K562 (cell line): ENCODE data around the gene CDHR2. TPM values are rescaled to one million over a fixed set of nuclear protein-coding genes. Genes with fewer than 3 reads are reported as not detected.

ENCODE experiments used
- ATAC-seq: fragments of 200-7000 bp; cut with Tn5 transposase; 3 replicates; pipeline ENCODE4 v1.9.1; 2020; ENCODE audit warnings: moderate library complexity
- BruUV-seq: library from RNA; stranded (reverse); fragments of 400-500 nt; replicated peaks from 2 replicates; lab custom pipeline; 2021; lab: Mats Ljungman, UMichigan
- CTCF ChIA-PET: fragments of 300-600 bp; formaldehyde crosslinking; extraction: SDS; loops from one replicate; lab custom pipeline; 2021; ENCODE audit warnings: low intra/inter-chr PET ratio; lab: Yijun Ruan, JAX
- POLR2A ChIA-PET: fragments of 300-600, 350-650 bp; sonication (Branson Sonifier 250); formaldehyde crosslinking; extraction: SDS; loops from one replicate; lab custom pipeline; 2021; ENCODE audit warnings: antibody characterized with exemption, inconsistent platforms; lab: Yijun Ruan, JAX
- DNase-seq, 4 experiments: peaks; one replicate each; pipeline versions ENCODE4 v3.0.0 to v3.0.0-alpha.2; 2011 to 2018; ENCODE audit warnings: low spot score in 3 of 4, mixed read lengths in 3 of 4; ENCODE audit errors: extremely low read depth in 1 of 4
- FAIRE-seq: peaks from 2 replicates; lab custom pipeline; 2011; peaks lifted over from hg19 to GRCh38; lab: Jason Lieb, UNC
- H2AFZ ChIP-seq: 2 replicates; pipeline ENCODE4 v1.6.0; 2011; ENCODE audit warnings: low read depth, low read length, control low read depth, inconsistent platforms
- H3K27ac ChIP-seq: fragments of 200-600 bp; 3 replicates; pipeline ENCODE4 v1.8.0; 2011; ENCODE audit warnings: low read depth, mild to moderate bottlenecking, control low read depth, inconsistent platforms, low read length, moderate library complexity, mixed read lengths; ENCODE audit errors: extremely low read depth
- H3K27me3 ChIP-seq, 2 experiments: fragments of 300-600 bp in 1 of 2; 2 replicates in 1 of 2; 3 replicates in 1 of 2; pipeline versions ENCODE4 v1.6.0 to v1.8.0; 2011; ENCODE audit warnings: inconsistent platforms in 2 of 2, low read length in 2 of 2, mild to moderate bottlenecking in 1 of 2, mixed read lengths in 1 of 2, moderate library complexity in 1 of 2; ENCODE audit not compliant: control insufficient read depth in 2 of 2, insufficient read depth in 2 of 2
- H3K36me3 ChIP-seq: fragments of 300-600 bp; 3 replicates; pipeline ENCODE4 v1.8.0; 2011; ENCODE audit warnings: mild to moderate bottlenecking, low read length, inconsistent platforms; ENCODE audit not compliant: control insufficient read depth, insufficient read depth
- H3K4me1 ChIP-seq, 2 experiments: fragments of 200-600 bp in 1 of 2; replicated peaks in 1 of 2; 2 replicates in 1 of 2; 3 replicates in 1 of 2; pipeline versions ENCODE4 v1.5.1 to v1.8.0; 2011; ENCODE audit warnings: inconsistent platforms in 2 of 2, low read length in 2 of 2, mild to moderate bottlenecking in 1 of 2, mixed read lengths in 1 of 2, moderate library complexity in 1 of 2; ENCODE audit not compliant: control insufficient read depth in 2 of 2, insufficient read depth in 2 of 2
- H3K4me2 ChIP-seq: 2 replicates; pipeline ENCODE4 v1.6.1; 2011; ENCODE audit warnings: low read length, control low read depth, inconsistent platforms, mixed read lengths; ENCODE audit not compliant: insufficient read depth
- H3K4me3 ChIP-seq: fragments of 200-600 bp; sonication (generic), shearing (Covaris generic); 2 replicates; pipeline ENCODE4 v1.5.1; 2016; ENCODE audit warnings: control low read depth, inconsistent platforms
- H3K79me2 ChIP-seq: fragments of 200-600 bp; 3 replicates; pipeline ENCODE4 v1.8.0; 2011; ENCODE audit warnings: low read length, inconsistent platforms; ENCODE audit not compliant: control insufficient read depth, insufficient read depth
- H3K9ac ChIP-seq, 2 experiments: 2 replicates each; pipeline versions ENCODE4 v1.6.0 to v1.6.1; 2011; ENCODE audit warnings: low read depth in 2 of 2, low read length in 2 of 2, control low read depth in 1 of 2, inconsistent platforms in 1 of 2, mild to moderate bottlenecking in 1 of 2, mixed read lengths in 1 of 2; ENCODE audit not compliant: insufficient read depth in 1 of 2
- H3K9me1 ChIP-seq: one replicate; pipeline ENCODE4 v1.6.0; 2011; ENCODE audit warnings: inconsistent platforms, mild to moderate bottlenecking, low read length, moderate library complexity; ENCODE audit not compliant: control insufficient read depth, insufficient read depth
- H3K9me3 ChIP-seq: replicated peaks from 2 replicates; pipeline ENCODE4 v1.5.1; 2011; ENCODE audit warnings: low read depth, low read length, inconsistent platforms; ENCODE audit not compliant: control insufficient read depth, insufficient read depth
- H4K20me1 ChIP-seq: replicated peaks from 2 replicates; pipeline ENCODE4 v1.6.1; 2011; ENCODE audit warnings: low read length, inconsistent platforms, mixed read lengths; ENCODE audit not compliant: control insufficient read depth, insufficient read depth
- ATF7 ChIP-seq: fragments of 450-650 bp; IDR thresholded peaks from 2 replicates; pipeline ENCODE4 v1.7.1; 2014; ENCODE audit warnings: mild to moderate bottlenecking, moderate library complexity
- BRD9 ChIP-seq: fragments of 450-650 bp; IDR thresholded peaks from 2 replicates; pipeline ENCODE4 v1.6.1; 2018; ENCODE audit warnings: low read depth; ENCODE audit not compliant: partially characterized antibody
- FUS ChIP-seq: fragments of 200-400 bp; formaldehyde crosslinking; optimal IDR thresholded peaks from 2 replicates; pipeline ENCODE3; 2017; ENCODE audit warnings: low read depth, low read length
- HNRNPLL ChIP-seq: fragments of 200-400 bp; formaldehyde crosslinking; IDR thresholded peaks from 2 replicates; pipeline ENCODE4 v1.6.1; 2017; ENCODE audit warnings: low read length, low read depth, mild to moderate bottlenecking; ENCODE audit not compliant: poor library complexity, severe bottlenecking
- JUNB ChIP-seq: fragments of 450-650 bp; formaldehyde crosslinking; conservative IDR thresholded peaks from 2 replicates; pipeline ENCODE4 v1.4.0; 2020; ENCODE audit warnings: mild to moderate bottlenecking
- POLR2G ChIP-seq: fragments of 200-400 bp; formaldehyde crosslinking; IDR thresholded peaks from 2 replicates; pipeline ENCODE4 v1.6.1; 2017; ENCODE audit warnings: low read depth, mild to moderate bottlenecking, antibody characterized with exemption, low read length, moderate library complexity
- PTBP1 ChIP-seq: fragments of 200-400 bp; formaldehyde crosslinking; IDR thresholded peaks from 2 replicates; pipeline ENCODE4 v1.6.1; 2017; ENCODE audit warnings: low read depth, low read length
- SMARCE1 ChIP-seq: fragments of 450-650 bp; IDR thresholded peaks from 2 replicates; pipeline ENCODE4 v1.7.1; 2016; ENCODE audit warnings: mild to moderate bottlenecking
- WGBS: fragments of 100-300 bp; shearing (Covaris generic); methylation state at CpG from one replicate; pipeline ENCODE4 v1.1.6; 2016; ENCODE audit warnings: low coverage, mixed read lengths; ENCODE audit not compliant: insufficient coverage; ENCODE audit errors: missing lambda C conversion rate; 5-methylcytosine and 5-hydroxymethylcytosine counted together
- in situ Hi-C: fragments of 300-500 bp; cut with MboI; formaldehyde crosslinking; loops from 4 replicates; pipeline ENCODE4 v1.15.0; 2018; ENCODE audit warnings: inconsistent platforms, mixed read lengths
- intact Hi-C: fragments of 100-400 bp; cut with micrococcal nuclease; formaldehyde crosslinking; loops from 2 replicates; pipeline ENCODE4 v1.14.2; 2022
- polyA plus RNA-seq, 8 experiments: library from polyadenylated mRNA; depleted of rRNA in 4 of 8; stranded (reverse) in 5 of 8; unstranded in 3 of 8; fragments of >200 nt; fragmentation: Nextera tagmentation in 2 of 8; fragmentation: Illumina TruSeq in 1 of 8; extraction: Ambion mirVana in 2 of 8; extraction: Trizol in 1 of 8; gene quantifications; 2 replicates each; pipeline versions ENCODE4 v1.2.1 to v1.2.3, GENCODE V29; 2011 to 2014; ENCODE audit warnings: inconsistent platforms in 1 of 8, missing spikeins in 1 of 8
- total RNA-seq, 7 experiments: library from RNA; depleted of rRNA in 6 of 7; stranded (reverse); fragments of >200 nt in 6 of 7; fragmentation: Illumina TruSeq in 2 of 7; extraction: Trizol in 2 of 7; gene quantifications; 2 replicates each; pipeline versions ENCODE4 v1.2.1 to v1.2.3, GENCODE V29; 2011 to 2021; ENCODE audit warnings: low replicate concordance in 1 of 7

The CDHR2 gene
- total and polyA plus RNA-seq, 9 of the 15 experiments (the other 6 are each of a cell fraction or from before 2014, with no cell fraction given): 0.01 to 0.62 (median 0.09) TPM; not detected in 2

- no peak overlapping the region for H2AFZ ChIP-seq
- ChIA-PET CTCF (no interaction called here), POLR2A (interaction anchor here (0.9 to 4.8 kb wide), 10 partner anchors 9 to 173 kb away, joined by 3 to 39 read pairs (median 4); partner anchors contain the start of gene KIAA1191)
- H3K9me1 ChIP-seq: peaks cover 4% of the 10 kb centered on the region
- FAIRE-seq (no peak), DNase-seq (no peak), ATAC-seq (no peak)
- TF ChIP-seq HNRNPLL (peak; percentile 5), FUS (no peak), JUNB (CRISPR knock-in tag) (no peak), PTBP1 (0 out of 2 replicates have a peak, but pooled peaks have one; percentile 3), ATF7 (no peak), POLR2G (0 out of 2 replicates have a peak, but pooled peaks have one; percentile 18), BRD9 (no peak), SMARCE1 (no peak)
- WGBS: 79% methylated on average over 4 of the region's 4 CpGs
- no peak overlapping the region for H3K4me3 ChIP-seq
- in situ Hi-C loops (no loop called here), intact Hi-C loops (no loop called here)
- peaks cover 40 to 50% of the 10 kb centered on the region in 2 experiments for H3K4me1 ChIP-seq
- BruUV-seq: no TSS peak
- H3K9me3 ChIP-seq: no peaks in the 10 kb centered on the region
- H3K27ac ChIP-seq: peak overlapping the region; percentile 98; the same call in 1 of the 3 replicates
- peaks cover 53% of the 10 kb centered on the region; the same call in 2 of the 3 replicates for H3K36me3 ChIP-seq
- H3K27me3 ChIP-seq: no peaks in the 10 kb centered on the region
- peak overlapping the region; percentile 74 to 96 for H3K9ac ChIP-seq
- peaks cover 43% of the 10 kb centered on the region for H3K79me2 ChIP-seq
- peaks cover 26% of the 10 kb centered on the region; the same call in 1 of the 2 replicates for H4K20me1 ChIP-seq
- peak overlapping the region; percentile 99 for H3K4me2 ChIP-seq
Observed at GRCh38 chr5:176534640-176535039, 14.5 kb upstream of the CDHR2 start.
